PC-9 (cell line): ENCODE data around the gene ZFHX3. TPM values are rescaled to one million over a fixed set of nuclear protein-coding genes. Genes with fewer than 3 reads are reported as not detected.

Experiments used
- BruUV-seq: library from RNA; stranded (reverse); fragments of 400-500 nt; replicated peaks from 2 replicates; lab custom pipeline; 2021; lab: Mats Ljungman, UMichigan
- CTCF ChIA-PET: fragments of 300-600 bp; sonication (Branson Sonifier 250); formaldehyde crosslinking; loops from one replicate; lab custom pipeline; 2022; ENCODE audit warnings: antibody characterized with exemption; lab: Charles Lee
- POLR2A ChIA-PET: fragments of 300-600 bp; sonication (Branson Sonifier 250); formaldehyde crosslinking; loops from one replicate; lab custom pipeline; 2022; ENCODE audit warnings: antibody characterized with exemption; ENCODE audit not compliant: unreplicated experiment; lab: Charles Lee
- DNase-seq, 2 experiments: peaks; one replicate each; pipeline versions ENCODE4 v3.0.0 to v3.0.0-alpha.2; 2015 to 2022; ENCODE audit warnings: mixed read lengths in 1 of 2
- H2AFZ ChIP-seq: fragments of 200-600 bp; sonication (generic); 2 replicates; pipeline ENCODE4 v1.8.1; 2017; ENCODE audit warnings: antibody characterized with exemption
- H3F3A ChIP-seq: fragments of 200-600 bp; sonication (generic); 2 replicates; pipeline ENCODE4 v1.8.1; 2017; ENCODE audit warnings: antibody characterized with exemption, mild to moderate bottlenecking, low read depth; ENCODE audit not compliant: insufficient read depth
- H3K27ac ChIP-seq: fragments of 200-600 bp; sonication (generic); 2 replicates; pipeline ENCODE4 v1.6.1; 2016; ENCODE audit warnings: mixed run types
- H3K27me3 ChIP-seq: fragments of 200-600 bp; sonication (generic); 2 replicates; pipeline ENCODE4 v1.6.1; 2016; ENCODE audit warnings: low read depth, mixed run types; ENCODE audit not compliant: insufficient read depth
- H3K36me3 ChIP-seq: fragments of 200-600 bp; sonication (generic); 2 replicates; pipeline ENCODE4 v1.6.1; 2016; ENCODE audit warnings: low read depth, mixed run types
- H3K4me1 ChIP-seq: fragments of 200-600 bp; sonication (generic); replicated peaks from 2 replicates; pipeline ENCODE4 v1.6.1; 2016; ENCODE audit warnings: mixed run types; ENCODE audit not compliant: insufficient read depth
- H3K4me2 ChIP-seq: fragments of 200-600 bp; sonication (generic); 2 replicates; pipeline ENCODE4 v1.6.1; 2017; ENCODE audit warnings: mixed run types
- H3K4me3 ChIP-seq: fragments of 200-600 bp; sonication (generic); 2 replicates; pipeline ENCODE4 v1.6.1; 2016; ENCODE audit warnings: mixed run types
- H3K79me2 ChIP-seq: fragments of 200-600 bp; sonication (generic); 2 replicates; pipeline ENCODE4 v1.6.1; 2017; ENCODE audit warnings: low read depth, mixed run types
- H3K9me2 ChIP-seq: fragments of 200-600 bp; sonication (generic); 2 replicates; pipeline ENCODE4 v1.8.1; 2017; ENCODE audit warnings: mild to moderate bottlenecking; ENCODE audit not compliant: insufficient read depth
- H3K9me3 ChIP-seq: fragments of 200-600 bp; sonication (generic); 2 replicates; pipeline ENCODE4 v1.8.1; 2016; ENCODE audit warnings: low read depth; ENCODE audit not compliant: insufficient read depth
- H4K20me1 ChIP-seq: fragments of 200-600 bp; sonication (generic); 2 replicates; pipeline ENCODE4 v1.8.1; 2017; ENCODE audit not compliant: insufficient read depth
- EZH2 ChIP-seq: fragments of 200-600 bp; sonication (generic); IDR thresholded peaks from 2 replicates; pipeline ENCODE4 v1.8.0; 2017; ENCODE audit warnings: antibody characterized with exemption, low read depth
- intact Hi-C: fragments of 100-400 bp; cut with micrococcal nuclease; formaldehyde crosslinking; loops from one replicate; pipeline ENCODE4 v1.10.0; 2022; ENCODE audit not compliant: unreplicated experiment
- total RNA-seq: library from RNA; stranded (reverse); gene quantifications from 2 replicates; pipeline ENCODE4 v1.2.3, GENCODE V29; 2021
- TF ChIP-seq, protein P1 (sequence below): fragments of 200-600 bp; sonication (generic); conservative IDR thresholded peaks from 2 replicates; pipeline ENCODE4 v1.6.1; 2017; ENCODE audit warnings: mixed run types, antibody characterized with exemption, mild to moderate bottlenecking, moderate library complexity

ZFHX3 gene
- total RNA-seq, 1 experiment from 2014 or later = 23.1 TPM

DNA sequence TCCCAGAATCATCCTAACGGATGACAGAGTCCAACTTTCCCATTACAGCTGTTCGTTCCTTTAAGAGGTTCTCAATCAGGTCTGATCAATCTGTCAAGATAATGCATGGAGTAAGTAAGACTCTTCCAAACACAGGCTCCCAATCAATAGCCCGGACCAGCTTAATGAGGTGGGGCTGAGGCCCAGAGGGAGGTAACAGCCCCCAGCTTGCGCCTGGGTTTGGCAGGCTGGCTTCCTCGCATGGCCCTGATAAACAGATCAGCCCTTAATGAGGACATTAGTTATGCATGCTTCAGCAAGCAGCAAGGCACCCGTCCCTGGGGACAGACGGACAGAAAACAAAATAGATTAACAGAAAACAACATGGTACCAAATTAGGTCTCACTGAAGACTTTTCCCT is 145.7 kb downstream of the ZFHX3 start:
- no peaks in the 10 kb centered on the region for H4K20me1 ChIP-seq
- H3K4me1 ChIP-seq = no peaks in the 10 kb centered on the region
- no peaks in the 10 kb centered on the region for H3K27me3 ChIP-seq
- BruUV-seq = no TSS peak
- H3K4me2 ChIP-seq = no peak overlapping the region
- intact Hi-C loops = no loop called here
- ChIA-PET POLR2A (no interaction called here), CTCF (no interaction called here)
- H3K4me3 ChIP-seq = no peak overlapping the region
- no peak overlapping the region for H2AFZ ChIP-seq
- no peaks in the 10 kb centered on the region for H3K9me2 ChIP-seq
- no peak for TF ChIP-seq EZH2
- TF ChIP-seq, protein P1, sequence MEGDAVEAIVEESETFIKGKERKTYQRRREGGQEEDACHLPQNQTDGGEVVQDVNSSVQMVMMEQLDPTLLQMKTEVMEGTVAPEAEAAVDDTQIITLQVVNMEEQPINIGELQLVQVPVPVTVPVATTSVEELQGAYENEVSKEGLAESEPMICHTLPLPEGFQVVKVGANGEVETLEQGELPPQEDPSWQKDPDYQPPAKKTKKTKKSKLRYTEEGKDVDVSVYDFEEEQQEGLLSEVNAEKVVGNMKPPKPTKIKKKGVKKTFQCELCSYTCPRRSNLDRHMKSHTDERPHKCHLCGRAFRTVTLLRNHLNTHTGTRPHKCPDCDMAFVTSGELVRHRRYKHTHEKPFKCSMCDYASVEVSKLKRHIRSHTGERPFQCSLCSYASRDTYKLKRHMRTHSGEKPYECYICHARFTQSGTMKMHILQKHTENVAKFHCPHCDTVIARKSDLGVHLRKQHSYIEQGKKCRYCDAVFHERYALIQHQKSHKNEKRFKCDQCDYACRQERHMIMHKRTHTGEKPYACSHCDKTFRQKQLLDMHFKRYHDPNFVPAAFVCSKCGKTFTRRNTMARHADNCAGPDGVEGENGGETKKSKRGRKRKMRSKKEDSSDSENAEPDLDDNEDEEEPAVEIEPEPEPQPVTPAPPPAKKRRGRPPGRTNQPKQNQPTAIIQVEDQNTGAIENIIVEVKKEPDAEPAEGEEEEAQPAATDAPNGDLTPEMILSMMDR = no peak
- H3K9me3 ChIP-seq = no peaks in the 10 kb centered on the region
- no peak for DNase-seq
- H3K27ac ChIP-seq = no peak overlapping the region
- H3K36me3 ChIP-seq = no peaks in the 10 kb centered on the region
- H3K79me2 ChIP-seq = 0 out of 2 replicates have a peak, but pooled peaks cover 2% of the 10 kb centered on the region
- no peaks in the 10 kb centered on the region for H3F3A ChIP-seq

DNA sequence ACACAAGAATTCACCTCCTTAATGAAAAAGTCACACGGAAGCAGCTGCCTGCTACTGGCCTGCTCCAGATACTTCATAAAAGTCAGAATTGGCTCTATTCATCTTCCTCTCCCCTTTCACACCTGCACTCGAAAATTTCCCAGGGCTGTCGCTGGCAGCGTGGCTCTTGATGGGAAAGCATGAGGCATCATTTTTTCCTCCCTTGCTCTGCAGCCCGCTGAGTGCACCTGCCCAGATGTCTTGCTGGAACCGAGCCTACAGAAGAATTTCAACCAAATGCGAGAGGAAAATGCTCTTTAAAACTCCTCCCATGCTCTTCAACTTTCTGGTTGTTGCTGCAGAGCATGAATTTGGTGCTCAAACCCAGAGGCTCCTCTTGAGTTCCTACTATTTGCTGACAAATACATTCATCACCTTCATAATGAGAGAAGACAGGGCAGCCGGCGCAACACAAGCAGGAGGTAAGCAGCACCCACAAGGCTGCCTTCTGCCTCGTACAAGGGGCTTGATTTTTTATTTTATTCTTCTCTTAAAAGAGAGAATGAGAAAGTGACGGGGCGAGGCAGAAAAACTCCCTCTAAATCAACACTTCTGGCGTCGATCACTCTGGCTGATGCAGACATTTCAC is 146.8 kb downstream of the ZFHX3 start:
- Histone ChIP-seq H3K4me1 (no peaks in the 10 kb centered on the region), H3K27me3 (no peaks in the 10 kb centered on the region), H3K9me3 (no peaks in the 10 kb centered on the region), H4K20me1 (no peaks in the 10 kb centered on the region), H3K4me3 (no peak overlapping the region), H3K36me3 (no peaks in the 10 kb centered on the region), H3K4me2 (no peak overlapping the region), H3F3A (no peaks in the 10 kb centered on the region), H3K9me2 (no peaks in the 10 kb centered on the region), H3K27ac (no peak overlapping the region), H2AFZ (no peak overlapping the region), H3K79me2 (0 out of 2 replicates have a peak, but pooled peaks cover 2% of the 10 kb centered on the region)
- intact Hi-C loops = no loop called here
- TF ChIP-seq, protein P1 = no peak
- no peak for TF ChIP-seq EZH2
- CTCF ChIA-PET = no interaction called here
- DNase-seq = no peak
- no TSS peak for BruUV-seq
- POLR2A ChIA-PET = no interaction called here

DNA sequence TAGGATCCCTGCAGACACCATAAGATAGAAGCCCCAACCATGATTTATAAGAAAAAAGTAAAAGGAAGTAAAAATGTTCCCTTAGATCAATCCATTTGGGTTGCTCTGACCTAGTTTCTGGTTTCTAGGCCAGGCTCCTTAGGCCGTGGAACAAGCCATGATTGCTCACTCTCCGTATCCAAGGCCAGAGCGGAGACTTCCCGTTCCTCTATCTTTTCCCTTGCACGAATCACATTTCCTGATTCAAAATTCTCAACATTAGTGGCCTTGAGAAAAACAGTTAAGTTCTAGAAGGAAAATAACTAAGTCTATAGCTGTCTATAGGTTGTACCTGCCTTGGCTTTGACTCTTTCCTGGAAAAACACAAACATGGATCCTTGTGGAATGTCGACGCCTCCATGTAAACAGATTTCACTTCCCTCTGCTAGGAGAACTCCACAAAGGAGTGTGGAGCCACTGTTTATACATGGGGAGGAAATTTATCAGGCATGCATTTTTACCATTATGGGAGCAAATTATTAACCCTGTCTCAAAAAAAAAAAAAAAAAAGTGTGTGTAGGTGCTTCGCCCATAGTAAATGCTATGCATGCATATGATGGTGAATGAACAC is 149.6 kb downstream of the ZFHX3 start:
- TF ChIP-seq EZH2 = no peak
- TF ChIP-seq, protein P1 = no peak
- intact Hi-C loops = no loop called here
- POLR2A ChIA-PET = no interaction called here
- Histone ChIP-seq H3K9me3 (no peaks in the 10 kb centered on the region), H3K4me3 (no peak overlapping the region), H3F3A (no peaks in the 10 kb centered on the region), H3K9me2 (no peaks in the 10 kb centered on the region), H2AFZ (no peak overlapping the region), H3K4me2 (no peak overlapping the region), H3K79me2 (0 out of 2 replicates have a peak, but pooled peaks cover 2% of the 10 kb centered on the region), H3K4me1 (no peaks in the 10 kb centered on the region), H4K20me1 (no peaks in the 10 kb centered on the region), H3K27ac (no peak overlapping the region), H3K36me3 (no peaks in the 10 kb centered on the region), H3K27me3 (no peaks in the 10 kb centered on the region)
- CTCF ChIA-PET = no interaction called here
- BruUV-seq = no TSS peak
- no peak for DNase-seq
